GM12872 (cell line): ENCODE data around the gene TMEM14B.
A peak's percentile ranks its signal among the peaks of the same experiment; 100 is the strongest.

ENCODE experiments used
- TF ChIP-seq, protein P1 (sequence below): IDR thresholded peaks from 3 replicates; pipeline ENCODE4 v1.5.1; 2011; ENCODE audit warnings: low read depth, mild to moderate bottlenecking, low read length, moderate library complexity; ENCODE audit not compliant: insufficient read depth

TMEM14B gene

DNA sequence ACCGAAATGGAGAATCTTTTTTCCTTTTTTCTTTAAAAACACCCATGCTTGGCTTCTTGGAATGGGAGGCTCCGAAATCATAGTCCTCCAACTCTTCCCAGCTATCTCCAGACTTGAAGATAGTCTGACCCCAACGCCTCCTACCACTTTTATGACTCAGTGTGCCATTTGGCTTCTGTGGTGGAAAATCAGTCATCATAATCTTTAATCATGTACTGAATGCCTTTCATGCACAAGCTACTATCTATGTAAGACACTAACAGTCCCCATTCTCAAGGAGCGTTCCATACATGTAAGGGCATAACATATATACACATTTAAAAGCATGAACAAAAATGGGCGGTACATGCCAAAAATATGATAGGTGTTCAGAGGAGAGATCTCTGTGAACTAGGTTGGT is 44.1 kb downstream of the TMEM14B start:
- TF ChIP-seq, protein P1, sequence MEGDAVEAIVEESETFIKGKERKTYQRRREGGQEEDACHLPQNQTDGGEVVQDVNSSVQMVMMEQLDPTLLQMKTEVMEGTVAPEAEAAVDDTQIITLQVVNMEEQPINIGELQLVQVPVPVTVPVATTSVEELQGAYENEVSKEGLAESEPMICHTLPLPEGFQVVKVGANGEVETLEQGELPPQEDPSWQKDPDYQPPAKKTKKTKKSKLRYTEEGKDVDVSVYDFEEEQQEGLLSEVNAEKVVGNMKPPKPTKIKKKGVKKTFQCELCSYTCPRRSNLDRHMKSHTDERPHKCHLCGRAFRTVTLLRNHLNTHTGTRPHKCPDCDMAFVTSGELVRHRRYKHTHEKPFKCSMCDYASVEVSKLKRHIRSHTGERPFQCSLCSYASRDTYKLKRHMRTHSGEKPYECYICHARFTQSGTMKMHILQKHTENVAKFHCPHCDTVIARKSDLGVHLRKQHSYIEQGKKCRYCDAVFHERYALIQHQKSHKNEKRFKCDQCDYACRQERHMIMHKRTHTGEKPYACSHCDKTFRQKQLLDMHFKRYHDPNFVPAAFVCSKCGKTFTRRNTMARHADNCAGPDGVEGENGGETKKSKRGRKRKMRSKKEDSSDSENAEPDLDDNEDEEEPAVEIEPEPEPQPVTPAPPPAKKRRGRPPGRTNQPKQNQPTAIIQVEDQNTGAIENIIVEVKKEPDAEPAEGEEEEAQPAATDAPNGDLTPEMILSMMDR, result no peak

DNA sequence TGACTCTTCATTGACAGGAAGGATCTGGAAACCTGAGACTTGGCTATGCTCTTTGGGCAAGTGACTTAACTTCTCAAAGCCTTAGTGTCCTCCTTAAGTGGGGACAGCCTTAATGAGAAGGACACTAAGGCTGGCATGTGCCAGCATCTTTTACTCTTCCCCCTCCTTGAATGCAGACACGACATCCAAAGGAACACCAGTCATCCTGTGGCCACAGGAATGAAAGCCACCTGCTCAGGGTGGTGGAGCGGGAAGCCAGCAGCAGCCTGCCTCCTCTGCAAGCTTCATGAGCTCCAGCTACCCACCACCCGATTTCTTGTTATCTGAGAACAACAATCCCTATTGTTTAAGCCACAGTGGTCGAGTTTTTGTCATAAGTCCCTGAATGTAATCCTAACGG is 44.5 kb downstream of the TMEM14B start:
- TF ChIP-seq, protein P1, result no peak

DNA sequence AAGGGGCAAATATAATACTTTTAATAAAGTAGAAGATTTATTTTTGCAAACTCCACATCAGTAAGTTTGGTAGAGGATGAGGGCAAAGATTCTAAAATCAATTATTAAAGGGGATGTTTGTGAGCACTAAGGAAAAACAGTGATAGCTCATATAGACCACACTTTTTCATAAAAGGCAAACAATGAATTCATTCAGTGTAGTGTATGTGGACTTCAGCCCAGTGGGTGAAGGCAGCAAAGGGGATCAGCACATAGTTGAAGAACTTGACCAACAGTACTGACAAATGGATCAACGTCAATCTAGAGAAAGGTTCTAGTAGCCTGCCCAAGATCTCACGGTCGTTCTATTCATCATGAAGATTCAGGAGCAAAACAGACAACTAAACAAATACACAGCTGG is 45.4 kb downstream of the TMEM14B start:
- TF ChIP-seq, protein P1, result no peak

DNA sequence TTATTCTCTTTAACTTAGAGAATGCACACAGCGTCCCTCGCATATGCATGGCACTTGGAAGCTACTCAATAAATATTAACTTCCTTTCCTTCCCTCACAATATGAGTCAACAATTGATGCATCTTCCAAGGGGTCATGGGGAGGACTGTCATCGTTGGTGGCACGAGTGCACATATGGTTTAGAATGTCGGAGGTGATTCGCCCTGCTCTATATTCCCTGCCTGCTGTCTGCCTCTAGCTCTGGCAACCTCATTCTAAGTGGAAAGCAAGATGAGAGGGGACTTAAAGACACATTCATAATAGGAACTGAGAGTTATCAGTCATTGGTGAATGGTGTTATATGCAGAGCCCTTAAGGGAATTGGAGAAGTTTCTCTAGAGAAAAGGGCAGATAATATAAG is 46.1 kb downstream of the TMEM14B start:
- TF ChIP-seq, protein P1, result no peak

GRCh38 chr6:10794239-10794638 is 46.6 kb downstream of the TMEM14B start:
- TF ChIP-seq, protein P1, result no peak

- TF ChIP-seq, protein P1, result no peak
These were observed 53.2 kb downstream of the TMEM14B start for GRCh38 chr6:10800810-10801209.

DNA sequence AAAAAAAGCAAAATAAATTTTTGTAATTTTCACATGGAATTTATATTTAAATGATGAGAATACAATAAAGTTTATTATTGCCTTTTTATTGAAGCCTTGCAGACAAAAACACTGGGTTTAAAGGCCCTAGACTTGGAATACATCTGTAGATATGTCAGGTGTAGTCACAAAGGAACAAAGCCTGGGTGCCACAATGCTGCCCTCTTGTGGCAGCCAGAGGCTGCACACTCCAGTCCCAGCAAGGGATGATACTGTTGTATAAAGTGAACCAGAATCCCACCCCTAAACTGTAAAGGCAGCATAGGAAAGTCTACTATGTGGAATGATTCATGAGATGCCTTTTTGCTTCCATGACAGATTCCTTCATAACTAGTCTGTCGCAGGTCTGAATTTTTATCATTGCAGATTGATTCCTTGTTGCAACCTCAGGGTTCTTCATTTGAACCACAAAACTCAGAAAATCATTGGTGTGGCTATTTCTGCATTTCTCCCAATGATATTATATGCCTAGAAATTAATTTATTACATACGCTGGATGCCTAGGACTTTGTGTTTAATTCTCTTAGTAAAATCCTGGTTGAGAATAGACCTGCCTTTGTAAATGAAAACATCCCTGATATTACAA is 53.7 kb downstream of the TMEM14B start:
- TF ChIP-seq, protein P1, result peak; percentile 99
